SK-N-SH (cell line): ENCODE results near the gene MAP4.

Source experiments
- CTCF ChIP-seq: fragments of 200-600 bp; sonication (generic); IDR thresholded peaks from 2 replicates; pipeline ENCODE4 v1.6.1; 2017; ENCODE audit warnings: antibody characterized with exemption, mild to moderate bottlenecking, moderate library complexity
- EP300 ChIP-seq, 2 experiments: IDR thresholded peaks; 2 replicates each; pipeline versions ENCODE4 v1.4.0 to v1.6.1; 2012; ENCODE audit warnings: borderline replicate concordance in 1 of 2, low read depth in 1 of 2, low read length in 1 of 2
- MAX ChIP-seq: IDR thresholded peaks from 2 replicates; pipeline ENCODE4 v1.4.0; 2012; ENCODE audit warnings: low read depth
- NFIC ChIP-seq: IDR thresholded peaks from 2 replicates; pipeline ENCODE4 v1.4.0; 2012; ENCODE audit warnings: borderline replicate concordance
- POLR2AphosphoS5 ChIP-seq: IDR thresholded peaks from 2 replicates; pipeline ENCODE4 v1.6.1; 2012; ENCODE audit warnings: low read depth, low read length
- RAD21 ChIP-seq: IDR thresholded peaks from 2 replicates; pipeline ENCODE4 v1.6.1; 2012; ENCODE audit warnings: mild to moderate bottlenecking, low read length
- REST ChIP-seq: IDR thresholded peaks from 2 replicates; pipeline ENCODE4 v1.6.1; 2012; ENCODE audit warnings: mild to moderate bottlenecking, low read depth, low read length, moderate library complexity
- SIN3A ChIP-seq: IDR thresholded peaks from 2 replicates; pipeline ENCODE4 v1.6.1; 2012; ENCODE audit warnings: low read depth, mild to moderate bottlenecking, low read length, moderate library complexity, borderline replicate concordance
- SMC3 ChIP-seq: IDR thresholded peaks from 2 replicates; pipeline ENCODE4 v1.6.1; 2012; ENCODE audit warnings: low read depth, low read length, improper control_type of control experiment
- TAF1 ChIP-seq: IDR thresholded peaks from 2 replicates; pipeline ENCODE4 v1.6.1; 2012; ENCODE audit warnings: low read depth, mild to moderate bottlenecking, low read length, moderate library complexity, borderline replicate concordance
- TEAD4 ChIP-seq: IDR thresholded peaks from 2 replicates; pipeline ENCODE4 v1.4.0; 2012; ENCODE audit warnings: mild to moderate bottlenecking, borderline replicate concordance; ENCODE audit not compliant: insufficient read depth
- YY1 ChIP-seq: IDR thresholded peaks from 2 replicates; pipeline ENCODE4 v1.4.0; 2012; ENCODE audit warnings: low read depth, mild to moderate bottlenecking

GRCh38 chr3:47964740-47965139 lies 51.5 kb downstream of the MAP4 start:
- TF ChIP-seq CTCF: no peak
- no peak for TF ChIP-seq YY1
- TF ChIP-seq POLR2AphosphoS5: no peak
- no peak for TF ChIP-seq REST
- TF ChIP-seq SMC3: no peak
- no peak for TF ChIP-seq RAD21
- no peak for TF ChIP-seq MAX
- no peak for TF ChIP-seq TAF1
- TF ChIP-seq TEAD4: no peak
- TF ChIP-seq EP300 (IDR thresholded peaks at IDR 0.05; ENCODE audit: borderline replicate concordance in 1 of 2, low read depth in 1 of 2, low read length in 1 of 2): no peak
- no peak for TF ChIP-seq NFIC
- no peak for TF ChIP-seq SIN3A
